Stimulated activated CD4-positive, alpha-beta T cell treated with anti-CD3 and anti-CD28 coated beads, Interleukin-4, amount 100 ng/mL, for 1 hour (primary cell): ENCODE data around the gene CFAP53.
"Not testable (repeated sequence)": the region's sequence is repeated elsewhere in the genome, so short reads cannot be mapped to it uniquely, and the experiment has no call there.

Experiments used
- DNase-seq: peaks from one replicate; pipeline ENCODE4 v3.0.0-alpha.2; 2020

Gene CFAP53

DNA sequence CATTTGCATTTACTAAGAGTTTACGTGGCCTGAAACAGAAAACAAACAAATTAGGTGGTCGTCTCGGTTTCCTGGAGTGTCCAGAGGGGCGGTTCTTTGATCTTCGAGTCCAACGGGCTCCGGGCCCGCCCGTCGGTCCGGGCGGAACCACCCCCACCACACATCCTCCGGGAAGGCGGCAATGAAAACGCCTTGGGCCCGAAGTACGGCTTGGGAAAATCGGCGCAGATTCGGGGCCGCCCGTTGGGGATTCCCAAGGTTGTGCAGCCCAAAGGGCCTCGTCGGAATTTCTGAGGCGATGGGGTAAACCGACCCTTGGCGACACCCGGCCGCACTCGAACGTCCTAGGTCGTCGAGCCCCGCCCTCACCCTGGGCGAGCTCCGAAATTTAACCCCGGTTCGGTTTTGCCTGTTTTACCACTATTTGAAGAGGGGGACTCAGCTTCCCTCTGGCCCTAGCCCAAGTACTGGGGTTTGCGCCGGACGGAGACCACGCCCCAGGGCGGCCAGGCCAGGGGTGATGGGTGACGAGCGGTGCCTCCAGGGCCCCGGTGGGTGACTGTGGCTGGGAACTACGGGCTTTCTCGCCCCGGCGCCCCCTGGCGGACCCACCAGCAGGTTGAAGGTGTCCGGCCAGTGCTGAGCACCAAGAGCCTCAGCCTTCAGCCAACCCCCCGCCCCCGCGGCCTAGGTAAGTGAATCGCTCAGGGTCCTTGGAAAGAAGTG lies 1.9 kb upstream of the CFAP53 start:
- peak; percentile 81 for DNase-seq

DNA sequence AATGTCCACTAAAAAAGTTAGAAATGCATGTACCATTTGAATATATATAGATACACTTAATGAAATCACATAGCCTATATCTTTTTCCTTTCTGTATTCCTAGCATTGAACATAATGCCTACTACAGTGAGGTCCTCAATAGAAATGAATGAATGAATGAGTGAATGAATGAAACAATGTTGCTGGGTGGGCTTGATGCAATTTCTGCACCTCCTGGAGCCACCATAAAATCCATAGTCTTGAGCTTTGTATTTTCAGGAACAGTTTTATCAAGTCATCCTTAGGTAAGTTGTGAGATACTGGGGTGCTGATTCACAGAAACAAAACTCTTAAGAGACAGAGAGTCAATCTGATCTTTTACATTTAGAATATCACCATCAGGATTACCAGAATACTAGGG lies 3.3 kb downstream of the CFAP53 start:
- no peak for DNase-seq

DNA sequence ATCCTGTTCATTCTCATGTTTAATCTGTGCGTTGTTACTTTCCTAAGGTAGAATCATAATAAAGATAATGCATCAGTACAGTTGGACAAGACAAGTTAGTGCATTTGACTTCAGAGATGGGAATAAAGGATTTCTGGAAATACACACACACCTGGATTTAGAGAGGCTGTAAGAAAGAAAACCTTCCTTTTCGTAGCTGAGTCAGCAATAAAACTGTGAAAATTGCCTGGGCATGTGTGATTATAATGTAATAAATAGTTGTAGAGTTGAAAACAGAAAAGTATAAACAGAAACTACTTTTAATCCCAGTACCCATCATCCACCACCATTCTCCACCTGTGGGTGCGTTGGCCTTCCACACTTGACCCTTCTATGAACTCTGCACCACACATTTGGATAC lies 15.4 kb downstream of the CFAP53 start:
- DNase-seq = no peak

DNA sequence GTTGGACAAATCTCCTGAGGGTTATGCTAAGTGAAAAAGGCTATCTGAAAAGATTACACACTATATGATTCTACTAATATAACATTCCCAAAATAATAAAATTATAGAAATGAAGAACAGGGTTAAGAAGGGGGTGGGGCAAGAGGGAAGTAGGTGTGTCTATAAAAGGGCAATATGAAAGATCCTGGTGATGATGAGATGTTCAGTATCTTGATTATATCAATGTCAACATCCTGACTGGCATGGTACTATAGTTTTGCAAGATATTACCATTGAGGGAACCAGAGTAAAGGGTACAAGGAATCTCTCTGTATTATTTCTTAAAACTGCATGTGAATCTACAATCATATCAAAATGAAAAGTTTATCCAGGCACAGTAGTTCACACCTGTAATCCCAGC lies 16.7 kb downstream of the CFAP53 start:
- no peak for DNase-seq

DNA sequence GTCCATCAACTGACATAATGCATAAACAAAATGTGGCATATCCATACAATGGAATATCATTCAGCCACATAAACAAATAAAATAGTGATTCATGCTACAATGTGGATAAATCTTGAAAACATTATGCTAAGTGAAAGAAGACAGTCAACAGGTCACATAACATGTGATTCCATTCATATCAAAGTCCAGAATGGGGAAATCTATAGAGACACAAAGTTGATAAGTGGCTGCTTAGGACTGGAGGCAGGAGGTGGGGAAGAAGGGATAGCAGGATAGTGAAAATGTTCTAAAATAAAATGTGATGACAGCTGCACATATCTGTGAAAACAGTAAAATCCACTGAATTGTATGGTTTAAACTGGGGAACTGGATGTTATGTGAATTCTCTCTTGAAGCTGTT lies 18.7 kb downstream of the CFAP53 start:
- DNase-seq = no peak

DNA sequence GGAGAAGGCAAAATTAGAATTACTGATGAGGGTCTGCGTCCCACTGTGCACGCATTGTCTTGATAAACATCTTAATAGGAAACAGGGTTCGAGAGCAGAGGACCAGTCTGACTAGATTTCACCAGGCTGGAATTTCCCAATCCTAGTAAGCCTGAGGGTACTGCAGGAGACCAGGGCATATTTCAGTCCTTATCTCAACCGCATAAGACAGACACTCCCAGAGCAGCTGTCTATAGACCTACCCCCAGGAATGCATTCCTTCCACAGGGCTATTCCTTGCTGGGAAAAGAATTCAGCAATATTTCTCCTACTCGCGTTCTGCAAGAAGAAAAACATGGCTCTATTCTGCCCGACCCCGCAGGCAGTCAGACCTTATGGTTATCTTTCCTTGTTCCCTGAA lies 24.5 kb downstream of the CFAP53 start:
- not testable (repeated sequence) for DNase-seq

DNA sequence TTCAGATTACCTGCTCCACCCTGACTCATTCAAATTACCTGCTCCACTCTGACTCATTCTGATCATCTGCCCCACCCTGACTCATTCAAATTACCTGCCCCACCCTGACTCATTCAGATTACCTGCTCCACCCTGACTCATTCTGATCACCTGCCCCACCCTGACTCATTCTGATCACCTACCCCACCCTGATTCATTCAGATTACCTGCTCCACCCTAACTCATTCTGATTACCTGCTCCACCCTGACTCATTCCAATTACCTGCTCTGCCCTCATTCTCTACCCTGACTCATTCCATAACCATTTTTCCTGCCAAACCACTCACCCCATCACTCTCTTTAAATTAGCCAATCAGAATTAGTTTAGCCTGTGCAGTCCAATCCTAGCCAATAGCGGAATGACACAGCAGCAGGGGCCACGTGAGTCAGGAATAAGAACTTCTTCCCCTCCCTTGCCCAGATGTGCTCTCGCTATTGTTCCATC lies 26.2 kb downstream of the CFAP53 start:
- DNase-seq = no peak

DNA sequence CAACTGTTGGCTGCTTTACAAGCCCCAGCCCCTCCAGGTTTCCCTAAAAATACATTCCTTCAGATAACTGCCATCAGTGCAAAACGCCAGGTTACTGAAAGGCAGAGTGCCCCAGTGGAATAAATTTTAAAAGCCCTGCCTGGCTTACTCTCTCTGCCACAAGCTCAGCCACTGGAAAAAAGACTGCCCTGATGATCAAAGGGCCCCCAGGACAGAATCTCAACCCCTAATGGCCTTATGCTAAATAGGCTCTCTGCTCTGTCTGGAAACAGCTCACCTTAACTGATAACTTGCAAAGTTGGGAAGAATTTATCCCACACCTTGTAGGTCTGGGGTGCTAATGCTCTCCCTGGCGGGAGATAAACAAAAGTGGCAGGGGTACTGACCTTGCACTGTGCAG lies 33.9 kb downstream of the CFAP53 start:
- no peak for DNase-seq

DNA sequence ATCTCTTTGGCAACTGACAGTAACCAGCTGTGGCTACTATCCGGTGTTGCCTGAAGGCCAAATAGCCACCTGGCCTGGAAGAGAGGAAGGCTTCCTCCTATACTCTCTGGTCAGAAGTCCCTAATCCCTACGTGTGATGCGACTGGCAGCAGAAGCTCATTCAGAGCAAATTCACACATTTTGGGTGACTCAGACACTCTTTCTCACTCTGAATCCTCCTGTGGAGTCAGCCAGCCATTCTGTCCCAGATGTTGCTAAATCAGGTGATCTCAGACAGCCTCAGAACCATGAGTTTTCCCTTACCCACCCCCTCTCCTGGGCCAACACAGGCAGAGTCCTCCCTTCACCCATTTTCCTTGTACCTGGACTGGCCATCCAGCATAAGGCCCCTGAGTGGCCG lies 34.7 kb downstream of the CFAP53 start:
- no peak for DNase-seq

DNA sequence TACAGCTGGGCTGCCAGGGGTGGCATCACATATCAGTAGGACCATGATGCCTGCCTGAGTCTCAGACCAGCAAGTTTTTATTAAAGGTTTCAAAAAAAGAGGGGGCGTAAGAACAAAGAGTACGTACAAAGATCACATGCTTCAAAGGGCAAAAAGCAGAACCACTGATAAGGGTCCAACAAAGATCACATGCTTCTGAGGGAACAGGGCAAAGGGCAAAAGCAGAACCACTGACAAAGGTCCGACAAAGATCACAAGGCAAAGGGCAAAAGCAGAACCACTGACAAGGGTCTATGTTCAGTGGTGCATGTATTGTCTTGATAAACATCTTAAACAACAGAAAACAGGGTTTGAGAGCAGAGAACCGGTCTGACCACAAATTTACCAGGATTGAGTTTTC lies 46.0 kb downstream of the CFAP53 start:
- not testable (repeated sequence) for DNase-seq

DNA sequence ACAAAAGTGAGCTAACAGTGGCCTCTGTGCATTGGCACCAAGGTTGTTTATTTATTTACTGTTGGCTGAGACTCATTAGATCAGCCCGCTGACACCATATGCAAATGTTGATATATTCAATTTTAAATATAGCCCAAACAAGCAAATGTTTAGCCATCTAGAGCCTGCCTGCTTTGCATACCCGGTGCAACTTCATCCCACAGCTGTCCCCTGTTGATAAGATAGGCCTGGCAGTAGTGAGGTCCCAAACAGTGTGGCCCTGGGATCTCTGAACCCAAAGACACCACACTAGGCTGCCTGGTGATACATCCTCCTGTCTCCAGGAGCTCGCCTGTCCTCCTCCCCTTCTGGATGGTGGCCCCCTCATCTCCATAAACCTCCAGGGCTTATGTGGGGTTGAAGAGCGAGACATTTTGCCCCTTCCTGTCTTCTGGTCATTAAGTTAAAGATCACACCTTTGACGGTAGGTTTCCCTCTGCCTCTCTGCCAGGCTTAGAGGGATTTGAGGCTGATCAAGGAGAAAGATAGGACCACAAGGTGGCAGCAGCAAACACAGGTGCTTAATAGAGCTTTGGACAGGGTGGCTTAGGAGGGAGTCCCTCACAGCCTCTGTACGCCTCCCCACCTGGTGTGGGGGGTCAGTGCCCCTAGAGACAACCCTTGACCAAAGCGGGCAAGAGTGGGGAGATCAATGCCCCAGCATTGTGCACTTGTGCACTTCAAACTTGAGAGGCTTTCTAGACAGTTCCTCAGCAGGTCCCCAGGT lies 47.7 kb downstream of the CFAP53 start:
- peak; percentile 19 for DNase-seq

DNA sequence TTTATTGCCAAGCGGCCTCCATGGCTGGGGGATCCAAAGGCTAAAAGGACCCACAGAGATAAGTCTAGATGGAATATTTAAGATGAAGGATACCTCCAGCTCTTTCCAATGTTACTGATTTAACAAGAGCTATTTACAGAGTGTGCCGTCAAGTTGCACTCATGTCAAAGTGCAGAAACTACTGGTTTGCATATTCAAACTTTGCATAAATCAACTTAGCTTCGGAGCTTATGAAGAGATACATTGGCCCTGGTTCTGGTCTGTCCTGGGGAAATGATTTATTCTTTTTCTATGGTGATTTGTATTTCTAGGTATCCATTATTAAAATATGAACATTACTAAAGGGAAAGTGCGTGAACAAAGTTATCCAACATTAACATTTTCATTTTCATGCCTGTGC lies 57.0 kb downstream of the CFAP53 start:
- DNase-seq = no peak

DNA sequence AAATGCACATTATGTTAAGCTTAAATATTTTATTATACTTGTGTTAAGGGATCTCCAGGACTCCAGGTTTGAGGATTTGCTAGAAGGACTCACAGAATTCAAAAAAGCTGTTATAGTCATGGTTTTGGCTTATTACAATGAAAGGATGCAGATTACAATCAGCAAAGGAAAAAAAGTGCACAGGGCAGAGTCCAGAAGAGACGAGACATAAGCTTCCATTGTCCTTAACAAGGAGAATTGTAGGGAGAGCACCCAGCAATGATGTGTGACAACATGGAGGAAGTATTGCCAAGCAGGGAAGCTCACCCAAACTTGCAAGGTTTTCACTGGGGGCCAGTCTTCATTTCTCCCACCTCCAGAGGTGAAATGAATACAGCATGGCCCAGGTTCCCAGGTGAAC lies 58.6 kb downstream of the CFAP53 start:
- DNase-seq = no peak

DNA sequence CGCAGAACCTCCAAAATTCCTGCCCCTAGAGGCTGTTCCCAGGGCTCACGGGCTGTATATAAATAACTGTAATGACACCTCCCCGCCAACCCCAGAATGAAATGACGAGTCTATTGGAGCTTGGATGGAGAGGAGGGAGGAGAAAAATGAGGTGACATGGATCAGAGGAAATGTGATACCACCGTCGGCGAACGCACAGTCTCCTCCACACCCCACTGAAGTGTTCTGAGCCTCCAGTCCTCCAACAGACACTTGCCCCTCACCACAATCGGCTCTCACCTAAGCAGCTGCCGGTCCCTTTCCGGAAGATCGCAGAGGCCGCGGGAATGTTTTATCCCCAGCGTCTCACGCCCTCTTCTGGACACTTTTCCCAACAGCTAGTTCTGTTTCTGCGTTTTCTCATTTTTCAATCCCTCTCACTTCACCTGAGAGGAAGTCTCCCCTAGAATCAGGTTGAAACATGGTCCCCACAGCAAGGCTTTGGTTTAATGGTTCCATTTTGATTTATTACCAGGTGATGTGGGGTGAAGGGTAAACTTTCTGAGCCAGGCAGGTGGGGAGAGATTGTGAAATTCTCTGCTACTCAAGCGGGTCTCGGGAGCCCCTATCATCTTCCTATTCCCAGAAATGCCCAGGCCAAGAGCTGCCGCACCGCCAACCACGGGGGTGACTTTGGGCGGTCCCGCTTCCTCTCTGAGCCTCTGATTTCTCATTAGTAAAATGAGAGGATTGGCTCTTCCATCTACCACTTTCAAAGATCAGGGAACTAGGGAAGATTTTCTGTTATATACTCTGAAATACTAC lies 62.3 kb downstream of the CFAP53 start:
- peak; percentile 2 for DNase-seq

DNA sequence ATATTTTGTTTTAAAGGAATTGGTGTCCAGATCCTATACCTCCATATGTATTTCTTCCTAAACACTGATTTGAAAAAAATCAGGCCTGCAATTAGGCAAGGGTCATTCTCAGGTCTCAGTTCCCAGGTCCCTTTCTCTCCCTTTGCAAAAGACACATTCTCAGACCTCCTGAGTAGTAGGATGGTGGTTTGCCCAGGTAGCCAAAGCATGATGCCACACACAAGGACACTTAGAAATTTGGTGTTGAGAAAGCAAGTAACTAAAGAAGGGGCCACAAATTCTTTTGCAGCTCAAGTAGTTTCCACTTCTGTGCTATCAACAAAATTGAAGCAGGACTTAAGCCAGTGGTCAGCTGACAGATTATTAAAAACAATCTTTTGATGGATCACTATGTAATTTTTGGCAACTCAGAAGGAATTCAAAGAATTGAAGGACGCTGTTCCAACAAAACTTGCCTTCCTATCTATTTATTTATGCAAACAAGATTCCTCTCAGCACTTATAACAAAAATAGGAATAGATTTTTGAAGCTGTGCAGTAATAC lies 64.7 kb downstream of the CFAP53 start:
- DNase-seq = no peak

DNA sequence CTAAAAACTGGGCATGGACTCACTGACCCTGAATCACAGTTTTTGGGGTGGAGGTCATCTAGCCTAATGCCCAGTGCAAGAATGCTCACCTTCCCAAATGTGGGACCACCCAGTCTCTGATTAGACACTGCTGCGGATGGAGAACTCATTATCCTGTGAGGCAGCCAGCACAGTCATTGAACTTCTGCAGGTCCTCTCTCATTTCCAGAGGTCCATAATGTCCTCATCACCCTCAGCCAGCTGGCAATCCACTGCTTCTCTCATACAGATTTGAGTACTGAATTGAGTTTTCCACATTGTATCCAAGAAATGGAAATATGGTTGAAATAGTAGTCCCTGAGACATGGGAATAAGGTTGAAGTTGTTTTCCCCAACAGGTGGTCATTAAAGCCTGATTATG lies 66.4 kb downstream of the CFAP53 start:
- no peak for DNase-seq

DNA sequence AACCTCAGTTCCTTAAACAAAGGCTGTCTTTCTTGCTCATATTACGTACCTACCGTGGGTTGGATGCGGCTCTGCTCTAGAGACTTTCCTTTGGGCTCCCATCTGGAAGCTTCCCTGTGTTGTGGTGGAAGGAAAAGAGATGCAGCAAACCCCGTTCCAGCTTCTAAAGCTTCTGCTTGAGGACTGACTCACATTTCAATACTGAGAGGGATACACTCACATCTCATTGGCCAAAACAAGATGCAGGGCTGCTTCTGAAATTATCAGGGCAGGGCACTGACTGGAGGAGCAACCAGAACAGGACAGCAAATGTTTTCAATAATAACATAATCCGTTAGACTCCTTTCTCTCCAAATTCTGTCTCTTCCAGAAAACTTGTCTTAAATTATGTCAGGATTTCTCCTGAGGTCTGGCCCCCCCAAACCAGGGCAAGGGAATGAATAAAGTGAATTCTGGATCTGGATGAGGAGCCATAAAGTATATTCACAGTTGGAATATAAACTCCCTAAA lies 66.9 kb downstream of the CFAP53 start:
- DNase-seq = no peak

DNA sequence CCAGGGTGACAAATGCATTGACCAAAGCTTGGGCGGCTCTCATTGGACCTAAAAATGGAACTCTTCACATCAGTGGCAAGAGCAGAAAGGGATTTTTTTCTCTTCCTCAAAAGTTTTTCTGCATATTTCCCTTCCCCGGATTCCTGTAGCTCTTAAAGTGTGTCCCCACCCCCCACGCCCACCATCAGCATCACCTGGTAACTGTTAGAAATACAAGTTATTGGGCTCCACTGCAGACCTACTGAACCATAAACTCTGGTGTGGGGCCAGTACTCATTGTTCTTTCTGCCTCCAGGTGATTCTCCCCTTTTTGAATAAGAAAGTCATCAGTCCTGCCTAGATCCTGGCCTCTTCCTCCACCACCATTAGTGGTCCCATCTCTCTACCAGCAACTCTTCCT lies 70.0 kb downstream of the CFAP53 start:
- no peak for DNase-seq

DNA sequence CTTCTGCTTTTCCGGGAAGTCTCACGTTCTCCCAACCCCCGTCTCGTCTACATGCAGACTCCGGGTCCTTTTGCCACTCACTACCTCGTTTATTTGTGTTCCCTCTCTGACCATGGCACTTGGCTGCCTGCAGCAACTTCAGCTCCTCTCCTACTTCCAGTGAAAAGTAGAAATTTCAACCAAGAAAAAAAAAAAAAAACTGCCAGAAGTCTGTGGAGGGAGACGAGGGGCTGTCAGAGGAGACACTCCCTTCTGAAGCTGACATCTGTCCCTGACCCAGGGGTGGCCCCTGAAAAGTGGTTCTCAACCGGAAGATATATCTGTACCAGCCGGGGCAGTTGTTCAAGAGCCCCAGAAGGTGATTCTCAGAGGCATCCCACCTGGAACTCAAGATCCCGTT lies 70.6 kb downstream of the CFAP53 start:
- DNase-seq = no peak

DNA sequence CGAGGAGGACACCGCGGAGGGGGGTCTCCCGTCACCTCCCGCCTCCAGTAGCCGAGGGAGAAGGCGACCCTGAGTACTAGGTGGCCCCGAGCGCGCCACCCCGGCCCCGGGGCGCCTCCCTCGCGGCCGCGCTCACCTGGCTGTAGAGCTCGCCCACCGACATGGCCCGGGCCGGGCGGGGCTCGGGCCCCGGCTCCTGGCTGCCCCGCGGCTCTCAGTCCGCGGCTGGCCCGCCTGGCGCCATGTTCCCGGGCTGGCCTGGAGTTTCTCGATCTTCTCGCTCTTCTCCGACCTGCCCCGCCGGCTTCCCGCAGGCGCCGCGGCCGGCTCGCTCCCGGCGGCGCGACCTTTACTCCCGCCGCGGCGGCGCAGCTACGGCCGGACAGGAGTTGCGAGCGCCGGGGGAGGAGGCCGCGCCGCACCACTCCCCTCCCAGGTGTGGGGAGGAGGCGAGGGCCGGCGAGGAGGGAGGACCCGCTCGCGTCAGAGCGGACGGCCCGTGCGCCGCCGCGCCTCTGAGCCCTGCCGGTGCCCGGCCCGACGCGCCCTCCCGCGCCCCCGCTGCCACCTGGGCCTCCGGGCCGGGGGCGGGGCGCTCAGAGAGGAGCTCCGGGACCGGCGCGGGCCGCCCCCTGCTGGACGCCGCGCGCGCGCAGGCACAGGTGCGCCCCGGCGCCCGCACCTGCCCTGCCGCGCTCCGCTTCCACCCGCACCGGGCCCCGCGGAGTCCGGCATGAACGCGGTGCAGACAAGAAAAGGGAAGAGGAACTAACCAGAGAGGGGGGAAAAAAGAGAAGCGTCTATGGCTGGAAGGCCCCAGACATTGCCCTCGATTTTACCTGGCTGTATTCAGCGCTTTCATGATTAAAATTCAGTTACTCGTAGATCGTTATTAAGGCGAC lies 71.4 kb downstream of the CFAP53 start, which contains the start of gene MYO5B:
TSS of gene MYO5B (minus strand) at position 517 of the 902 bp plus-strand sequence. CDS start at position 163, 354 bp downstream.
- peak; percentile 64 for DNase-seq

DNA sequence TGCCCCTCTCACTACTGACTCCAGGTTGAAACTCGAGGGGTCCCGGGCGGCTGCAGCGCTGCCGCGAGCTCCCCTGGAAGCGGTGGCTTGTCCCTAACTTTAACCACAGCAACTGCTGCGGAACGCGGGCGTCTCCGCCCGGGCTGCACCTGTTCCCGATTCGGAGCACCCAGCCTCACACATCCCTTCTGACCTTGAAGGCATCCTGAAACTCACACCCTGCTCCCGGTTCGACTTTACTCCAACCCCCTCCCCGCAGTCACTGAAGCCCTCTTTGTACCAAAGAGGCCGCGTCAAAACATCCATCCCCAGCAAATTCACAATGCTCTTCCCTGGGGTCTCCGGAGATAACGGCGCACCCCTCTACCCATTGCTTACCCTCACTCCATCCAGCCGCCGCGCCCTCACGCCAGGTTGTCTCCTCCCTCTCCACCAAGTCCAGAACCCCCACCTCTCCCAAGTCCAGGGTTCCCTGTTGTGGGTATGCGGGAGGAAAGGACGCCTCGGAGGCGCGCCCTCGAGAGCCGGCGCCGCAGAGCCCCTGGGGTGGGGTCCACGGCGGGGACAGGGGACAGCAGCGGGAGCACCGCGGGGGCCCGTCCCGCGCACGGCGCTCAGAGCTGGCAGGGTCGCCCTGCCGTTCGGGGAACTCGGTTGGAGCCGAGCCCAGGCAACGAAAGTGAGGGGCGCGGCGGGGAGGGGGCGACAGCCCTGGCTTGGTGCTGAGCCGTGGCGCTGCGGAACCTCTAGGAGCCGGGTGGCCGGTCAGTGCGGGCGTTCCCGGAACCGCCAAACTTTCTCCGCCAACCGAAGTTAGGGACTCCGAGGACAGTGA lies 72.3 kb downstream of the CFAP53 start:
- peak; percentile 2 for DNase-seq
